Measurements from ENCODE around the gene SNTG2.
A peak's percentile ranks its signal among the peaks of the same experiment; 100 is the strongest.

Gene SNTG2

DNA sequence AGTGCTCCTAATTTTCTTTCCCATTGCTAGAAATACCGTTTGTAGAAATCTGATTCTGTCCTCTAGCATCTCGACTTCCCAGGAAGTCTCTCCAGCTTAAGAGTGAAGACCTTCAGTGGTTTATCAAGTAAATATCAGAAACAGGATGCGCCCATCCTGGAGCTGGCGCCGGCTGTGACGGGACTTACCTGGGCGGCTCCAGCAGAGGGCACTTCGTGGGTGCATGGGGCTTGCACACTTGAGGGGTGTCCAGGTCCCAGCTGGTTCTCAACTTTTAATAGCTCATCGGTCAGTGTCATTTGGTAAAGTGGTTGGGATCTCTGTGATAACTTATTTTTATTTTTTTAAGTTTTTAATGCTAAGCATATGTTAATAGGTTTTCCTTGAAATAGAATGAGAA is 295.6 kb downstream of the SNTG2 start:
- TF ChIP-seq Cebpa-rat (IDR thresholded peaks at IDR 0.05): no peak
- no peak overlapping the region for H3K4me2 ChIP-seq
- no peak overlapping the region for H3K9ac ChIP-seq
- no peaks in the 10 kb centered on the region for H3K36me3 ChIP-seq
- peaks cover 0 to 14% (median 5%) of the 10 kb centered on the region in 11 experiments; a peak in 3 of 22 replicates for H3K9me3 ChIP-seq (replicated peaks in 1 of 11)
- H3K4me1 ChIP-seq: peaks cover 30 to 74% (median 60%) of the 10 kb centered on the region in 10 experiments
- H3K27ac ChIP-seq: no peak overlapping the region
- no peaks in the 10 kb centered on the region for H3K27me3 ChIP-seq
- H4K20me1 ChIP-seq: no peaks in the 10 kb centered on the region
- no peak overlapping the region for H3K4me3 ChIP-seq

DNA sequence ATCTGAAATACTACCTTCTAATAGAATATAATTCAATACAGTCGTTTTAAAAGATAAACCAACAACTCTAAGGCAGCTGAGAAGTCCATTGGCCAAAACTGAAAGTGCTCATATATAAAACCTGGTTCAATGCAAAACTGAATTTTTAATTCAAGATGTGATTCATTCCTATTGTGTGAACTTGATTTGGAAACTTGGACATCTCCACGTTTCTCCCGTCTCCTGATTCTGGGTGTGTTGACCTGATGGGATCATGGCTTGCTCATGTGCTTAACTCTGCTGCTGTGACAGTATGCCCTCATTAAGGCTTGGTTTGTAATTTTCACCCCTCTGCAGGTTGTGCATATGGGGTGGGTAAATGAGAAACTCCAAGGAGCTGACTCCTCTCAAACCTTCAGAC is 296.3 kb downstream of the SNTG2 start:
- peak overlapping the region in 3 of 11 experiments; percentile 5 to 23 (median 15); a peak in 1 of 22 replicates for H3K4me2 ChIP-seq
- no peak overlapping the region for H3K9ac ChIP-seq
- H4K20me1 ChIP-seq: no peaks in the 10 kb centered on the region
- H3K4me1 ChIP-seq: peaks cover 30 to 74% (median 60%) of the 10 kb centered on the region in 10 experiments
- no peaks in the 10 kb centered on the region for H3K27me3 ChIP-seq
- TF ChIP-seq Cebpa-rat (IDR thresholded peaks at IDR 0.05): no peak
- peaks cover 0 to 14% (median 5%) of the 10 kb centered on the region in 11 experiments; a peak in 3 of 22 replicates for H3K9me3 ChIP-seq (replicated peaks in 1 of 11)
- no peak overlapping the region for H3K27ac ChIP-seq
- no peak overlapping the region for H3K4me3 ChIP-seq
- H3K36me3 ChIP-seq: no peaks in the 10 kb centered on the region

DNA sequence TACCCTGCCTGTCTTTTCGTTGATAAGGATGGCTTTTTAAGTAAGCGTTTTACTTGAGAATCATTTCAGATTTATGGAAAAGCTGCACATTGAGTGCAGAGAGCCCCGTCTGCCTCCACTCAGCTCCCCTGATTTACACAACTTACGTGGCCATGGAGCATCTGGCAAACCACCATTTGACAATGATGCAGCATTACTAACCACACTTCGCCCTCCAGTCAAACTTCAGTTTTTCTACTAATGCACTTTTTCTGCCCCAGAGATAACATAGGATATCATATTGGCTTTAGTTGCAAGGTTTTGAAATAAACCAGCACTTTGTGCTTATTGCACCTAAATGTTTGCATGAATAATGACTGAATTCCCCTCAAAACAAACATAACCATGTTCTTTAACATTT is 297.5 kb downstream of the SNTG2 start:
- Histone ChIP-seq H3K36me3 (no peaks in the 10 kb centered on the region), H3K9ac (no peak overlapping the region), H3K4me2 (peak overlapping the region in 7 of 11 experiments; percentile 6 to 76 (median 22); a peak in 13 of 22 replicates), H3K9me3 (replicated peaks in 1 of 11) (peaks cover 0 to 12% (median 5%) of the 10 kb centered on the region in 11 experiments; a peak in 7 of 22 replicates), H3K4me3 (no peak overlapping the region), H3K4me1 (peaks cover 33 to 75% (median 64%) of the 10 kb centered on the region in 10 experiments), H3K27ac (no peak overlapping the region), H4K20me1 (no peaks in the 10 kb centered on the region), H3K27me3 (no peaks in the 10 kb centered on the region)
- no peak for TF ChIP-seq Cebpa-rat (IDR thresholded peaks at IDR 0.05)

DNA sequence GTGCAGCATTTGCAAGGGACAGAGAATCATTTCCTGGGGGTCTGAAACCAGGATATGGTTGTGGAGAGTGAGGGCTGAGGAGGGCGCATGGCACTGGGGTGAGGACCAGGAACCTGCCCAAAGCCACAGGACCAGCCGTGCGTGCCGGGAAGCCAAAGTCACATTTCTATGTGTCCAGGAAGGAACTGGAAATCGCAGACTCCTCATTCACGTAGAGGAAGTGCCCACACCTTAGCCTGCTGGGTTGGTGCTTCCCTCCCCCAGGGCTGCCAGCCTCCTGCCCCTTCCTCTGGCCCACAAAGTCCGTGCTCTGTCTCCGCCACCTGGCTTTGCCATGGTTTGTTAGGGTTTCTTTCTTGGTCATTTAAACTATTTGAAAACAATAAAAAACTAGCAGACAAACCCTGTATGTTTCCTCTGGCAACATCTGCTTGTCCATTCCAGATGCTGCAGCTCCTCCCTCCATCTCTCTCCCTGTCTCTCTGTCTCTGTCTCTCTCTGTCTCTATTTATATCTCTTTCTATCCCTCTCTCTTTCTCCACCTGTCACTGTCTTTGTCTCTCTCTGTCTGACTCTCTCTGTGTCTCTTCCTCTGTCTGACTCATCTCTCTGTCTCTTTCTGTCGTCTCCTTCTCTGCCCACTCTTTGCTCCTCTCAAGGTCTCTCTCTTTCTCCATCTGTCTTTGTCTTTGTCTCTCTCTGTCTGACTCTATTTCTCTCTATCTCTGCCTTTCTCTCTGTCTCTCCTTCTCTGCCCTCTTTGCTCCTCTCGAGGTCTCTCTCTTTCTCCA is 299.4 kb downstream of the SNTG2 start:
- H4K20me1 ChIP-seq: no peaks in the 10 kb centered on the region
- peaks cover 30 to 76% (median 65%) of the 10 kb centered on the region in 10 experiments for H3K4me1 ChIP-seq
- H3K4me3 ChIP-seq: peak overlapping the region in 1 of 10 experiments; percentile 8; a peak in 1 of 20 replicates
- H3K9ac ChIP-seq: peak overlapping the region in 4 of 11 experiments; percentile 2 to 27 (median 20); a peak in 4 of 22 replicates
- H3K36me3 ChIP-seq: peaks cover 0 to 5% (median 0%) of the 10 kb centered on the region in 11 experiments; a peak in 1 of 22 replicates
- peak overlapping the region; percentile 62 to 86 (median 78) for H3K4me2 ChIP-seq
- H3K27me3 ChIP-seq: no peaks in the 10 kb centered on the region
- TF ChIP-seq Cebpa-rat (IDR thresholded peaks at IDR 0.05): no peak
- peak overlapping the region in 8 of 11 experiments; percentile 1 to 52 (median 20); a peak in 10 of 22 replicates for H3K27ac ChIP-seq
- H3K9me3 ChIP-seq (replicated peaks in 1 of 11): peaks cover 0 to 23% (median 19%) of the 10 kb centered on the region in 11 experiments; a peak in 19 of 22 replicates

DNA sequence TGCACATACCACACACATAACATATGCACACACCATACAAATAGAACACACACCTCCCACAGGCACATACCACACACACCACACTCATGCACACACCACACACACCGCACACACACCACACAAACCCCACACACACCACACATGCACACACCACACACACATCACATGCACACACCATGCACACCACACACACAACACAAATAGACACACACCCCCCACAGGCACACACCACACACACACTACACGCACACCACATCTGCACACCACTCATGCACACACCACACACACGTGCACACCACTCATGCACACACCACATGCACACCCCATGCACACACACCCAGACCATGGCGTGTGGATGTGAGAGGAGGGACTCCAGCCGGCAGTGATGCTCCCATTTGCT is 300.9 kb downstream of the SNTG2 start:
- no peak overlapping the region for H3K4me3 ChIP-seq
- peaks cover 30 to 77% (median 63%) of the 10 kb centered on the region in 10 experiments for H3K4me1 ChIP-seq
- no peak overlapping the region for H3K27ac ChIP-seq
- no peak for TF ChIP-seq Cebpa-rat (IDR thresholded peaks at IDR 0.05)
- peak overlapping the region in 10 of 11 experiments; percentile 72 to 86 (median 78); a peak in 19 of 22 replicates for H3K4me2 ChIP-seq
- no peaks in the 10 kb centered on the region for H3K27me3 ChIP-seq
- H3K9me3 ChIP-seq (replicated peaks in 1 of 11): peaks cover 0 to 26% (median 22%) of the 10 kb centered on the region in 11 experiments; a peak in 19 of 22 replicates
- no peak overlapping the region for H3K9ac ChIP-seq
- no peaks in the 10 kb centered on the region for H4K20me1 ChIP-seq
- peaks cover 0 to 7% (median 0%) of the 10 kb centered on the region in 11 experiments; a peak in 1 of 22 replicates for H3K36me3 ChIP-seq

DNA sequence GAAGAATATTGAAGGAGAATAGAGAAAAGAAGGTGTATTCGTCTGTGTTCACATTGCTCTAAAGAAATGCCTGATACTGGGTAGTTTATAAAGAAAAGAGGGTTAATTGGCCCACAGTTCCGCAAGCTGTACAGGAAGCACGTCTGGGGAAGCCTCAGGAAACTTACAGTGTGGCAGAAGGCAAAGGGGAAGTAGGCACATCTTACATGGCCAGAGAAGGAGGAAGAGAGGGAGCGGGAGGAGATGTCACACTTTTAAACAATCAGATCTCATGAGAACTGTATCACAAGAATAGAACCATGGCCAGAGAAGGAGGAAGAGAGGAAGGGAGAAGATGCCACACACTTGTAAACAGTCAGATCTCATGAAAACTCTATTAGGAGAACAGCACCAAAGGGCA is 303.0 kb downstream of the SNTG2 start:
- Histone ChIP-seq H3K27ac (peak overlapping the region in 10 of 11 experiments; percentile 18 to 75 (median 50); a peak in 18 of 22 replicates), H3K9ac (peak overlapping the region in 2 of 11 experiments; percentile 22 to 23; a peak in 3 of 22 replicates), H4K20me1 (no peaks in the 10 kb centered on the region), H3K9me3 (replicated peaks in 1 of 11) (peaks cover 0 to 26% (median 22%) of the 10 kb centered on the region in 11 experiments; a peak in 19 of 22 replicates), H3K4me3 (peak overlapping the region in 6 of 10 experiments; percentile 3 to 40 (median 22); a peak in 5 of 20 replicates), H3K4me1 (peaks cover 30 to 60% (median 52%) of the 10 kb centered on the region in 10 experiments), H3K27me3 (no peaks in the 10 kb centered on the region), H3K36me3 (peaks cover 0 to 7% (median 0%) of the 10 kb centered on the region in 11 experiments; a peak in 1 of 22 replicates), H3K4me2 (peak overlapping the region; percentile 16 to 78 (median 60))
- TF ChIP-seq Cebpa-rat (IDR thresholded peaks at IDR 0.05): no peak

DNA sequence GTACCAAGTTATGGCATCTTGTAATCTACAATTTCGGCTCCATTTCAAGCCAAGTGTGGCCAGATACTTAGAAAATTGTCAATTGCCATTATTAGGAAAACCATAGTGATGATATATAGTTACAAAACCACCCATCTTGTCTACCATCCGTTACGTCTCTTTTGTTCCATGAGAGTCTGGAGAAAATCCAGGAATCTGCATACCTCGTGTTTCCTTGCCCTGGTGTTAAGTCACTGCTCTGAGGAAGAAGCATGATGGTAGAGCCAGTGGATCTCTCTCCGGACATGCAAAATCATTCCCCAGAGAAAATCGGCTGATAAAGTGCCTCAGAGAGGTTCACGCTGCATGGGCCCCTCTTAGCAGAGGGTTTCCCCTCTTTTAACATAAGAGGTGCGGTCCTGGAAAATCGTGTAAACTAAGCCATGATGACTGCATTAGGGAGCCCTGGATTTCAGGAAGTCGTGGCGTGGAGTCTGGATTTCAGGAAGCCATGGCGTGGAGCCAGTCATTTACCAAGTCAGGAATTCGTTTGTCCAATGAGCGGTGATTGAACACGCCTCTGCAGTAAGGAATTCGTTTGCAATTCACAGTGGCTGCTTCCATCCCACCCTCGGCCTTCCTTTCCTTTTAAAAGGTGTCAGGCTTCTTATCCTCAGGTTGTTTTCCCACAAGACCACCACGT is 304.2 kb downstream of the SNTG2 start:
- H3K4me2 ChIP-seq: peak overlapping the region in 2 of 11 experiments; percentile 18 to 73; a peak in 4 of 22 replicates
- peak overlapping the region in 1 of 11 experiments; percentile 15; a peak in 1 of 22 replicates for H3K27ac ChIP-seq
- no peak overlapping the region for H3K9ac ChIP-seq
- H3K27me3 ChIP-seq: no peaks in the 10 kb centered on the region
- peaks cover 0 to 26% (median 22%) of the 10 kb centered on the region in 11 experiments; a peak in 19 of 22 replicates for H3K9me3 ChIP-seq (replicated peaks in 1 of 11)
- peaks cover 0 to 7% (median 0%) of the 10 kb centered on the region in 11 experiments; a peak in 1 of 22 replicates for H3K36me3 ChIP-seq
- no peaks in the 10 kb centered on the region for H4K20me1 ChIP-seq
- peaks cover 28 to 51% (median 43%) of the 10 kb centered on the region in 10 experiments for H3K4me1 ChIP-seq
- no peak for TF ChIP-seq Cebpa-rat (IDR thresholded peaks at IDR 0.05)
- peak overlapping the region in 1 of 10 experiments; percentile 11; a peak in 1 of 20 replicates for H3K4me3 ChIP-seq

DNA sequence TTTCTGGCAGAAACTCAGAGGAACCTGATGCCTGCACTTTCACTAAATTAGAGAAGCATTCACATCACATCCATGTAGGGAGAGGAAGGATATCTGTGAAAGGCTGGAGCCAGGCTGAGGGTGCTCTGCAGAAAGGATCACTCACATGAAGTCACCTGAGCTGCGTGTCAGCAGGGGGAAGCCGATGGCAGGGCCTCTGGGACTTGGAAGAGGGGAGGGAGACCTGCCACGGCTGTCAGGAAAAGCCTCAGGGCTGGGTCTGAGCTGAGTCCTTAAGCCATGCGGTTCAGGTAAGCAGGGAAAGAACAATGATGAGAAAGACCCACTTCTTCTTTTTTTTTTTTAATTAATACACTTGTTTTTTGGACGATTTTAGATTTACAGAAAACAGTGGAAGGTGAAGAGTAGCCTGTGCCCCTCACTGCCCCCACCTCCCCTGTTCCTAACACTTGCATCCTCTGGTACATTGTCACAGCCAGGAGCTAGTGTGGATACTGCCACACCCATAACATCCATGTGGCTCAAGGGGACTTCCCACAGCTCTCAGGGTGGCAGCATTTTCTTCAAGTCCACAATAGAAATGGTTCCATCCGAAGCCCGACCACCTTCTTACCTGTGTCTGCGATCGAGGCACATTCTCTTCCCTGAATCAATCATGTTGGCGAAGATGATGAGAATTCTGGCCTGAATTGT is 306.1 kb downstream of the SNTG2 start:
- no peak overlapping the region for H3K4me3 ChIP-seq
- H3K27me3 ChIP-seq: no peaks in the 10 kb centered on the region
- H3K4me1 ChIP-seq: peaks cover 12 to 31% (median 24%) of the 10 kb centered on the region in 10 experiments
- TF ChIP-seq Cebpa-rat (IDR thresholded peaks at IDR 0.05): no peak
- H3K36me3 ChIP-seq: peaks cover 0 to 7% (median 0%) of the 10 kb centered on the region in 11 experiments; a peak in 1 of 22 replicates
- H3K4me2 ChIP-seq: no peak overlapping the region
- no peaks in the 10 kb centered on the region for H4K20me1 ChIP-seq
- H3K27ac ChIP-seq: no peak overlapping the region
- no peak overlapping the region for H3K9ac ChIP-seq
- H3K9me3 ChIP-seq (replicated peaks in 1 of 11): peaks cover 0 to 26% (median 22%) of the 10 kb centered on the region in 11 experiments; a peak in 19 of 22 replicates

Data from BLaER1 treated with 17β-estradiol and CSF1 and Interleukin-3, amounts not matched to agents 10 nM and 100 nM (cell line).